ENCODE data around the gene TMEM51. TPM values are rescaled to one million over a fixed set of nuclear protein-coding genes. Genes with fewer than 3 reads are reported as not detected.

The TMEM51 gene
- polyA plus RNA-seq, 1 donor (not counting 4 experiments of a cell fraction or from before 2014, with no cell fraction given), result 12.9 TPM

DNA sequence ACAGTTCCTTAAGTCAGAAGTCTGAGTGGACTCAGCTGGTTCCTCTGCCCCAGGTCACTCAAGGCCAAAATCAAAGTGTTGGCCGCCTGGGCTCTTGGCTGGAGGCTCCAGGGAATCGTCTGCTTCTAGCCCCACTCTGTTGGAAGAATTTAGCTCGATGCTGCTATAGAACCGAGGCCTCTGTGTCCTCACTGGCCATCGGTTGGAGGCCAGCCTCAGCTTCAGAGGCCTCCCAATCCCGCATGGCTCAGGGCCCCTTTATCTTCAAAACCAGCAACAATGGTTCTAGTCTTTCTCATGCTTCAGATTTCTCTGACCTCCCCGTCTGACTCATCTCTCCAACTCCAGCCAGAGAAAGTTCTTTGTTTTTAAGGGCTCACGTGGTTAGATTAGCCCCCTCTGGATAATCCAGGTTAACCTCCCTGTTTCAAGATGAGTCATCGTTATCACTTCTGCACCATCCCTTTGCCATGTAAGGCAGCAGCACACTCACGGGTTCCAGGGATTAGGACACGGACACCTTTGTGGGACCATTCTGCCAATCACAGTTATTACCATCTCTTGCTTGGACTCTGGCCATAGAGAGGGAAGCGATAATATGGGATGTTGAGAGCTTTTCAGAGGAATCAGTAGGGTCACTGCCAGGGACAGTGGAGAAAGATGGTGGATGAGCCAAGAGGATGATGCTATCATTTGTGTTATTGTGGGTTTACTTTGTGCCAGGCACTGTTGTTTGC, 107.0 kb downstream of the TMEM51 start:
- Histone ChIP-seq H4K20me1 (ENCODE audit: control insufficient read depth, extremely low read depth, insufficient read depth, low read length) (no peaks in the 10 kb centered on the region), H3K79me2 (ENCODE audit: control insufficient read depth, insufficient read depth, low read length) (no peaks in the 10 kb centered on the region), H3K27ac (ENCODE audit: control insufficient read depth, insufficient read depth, low read length) (no peak overlapping the region), H3K4me2 (ENCODE audit: control insufficient read depth, extremely low read depth, insufficient read depth, low read depth, low read length) (peak overlapping the region; percentile 44), H3K4me1 (ENCODE audit: control insufficient read depth, extremely low read depth, insufficient read depth, low read length) (peaks cover 6% of the 10 kb centered on the region), H3K27me3 (ENCODE audit: control insufficient read depth, extremely low read depth, insufficient read depth, low read length) (no peaks in the 10 kb centered on the region), H3K9me3 (ENCODE audit: control insufficient read depth, low read depth, low read length) (no peaks in the 10 kb centered on the region), H3K36me3 (ENCODE audit: control insufficient read depth in 2 of 2, extremely low read depth in 1 of 2, insufficient read depth in 2 of 2, low read length in 2 of 2) (no peaks in the 10 kb centered on the region), H2AFZ (ENCODE audit: control insufficient read depth, low read length) (no peak overlapping the region), H3K9me1 (ENCODE audit: control insufficient read depth, extremely low read depth, insufficient read depth, low read length) (no peaks in the 10 kb centered on the region), H3K4me3 (ENCODE audit: control insufficient read depth in 2 of 3, extremely low read depth in 1 of 3, insufficient read depth in 2 of 3, low read depth in 1 of 3, low read length in 3 of 3) (no peak overlapping the region), H3K9ac (ENCODE audit: control insufficient read depth, extremely low read depth, insufficient read depth, low read length) (no peak overlapping the region)
- no peak for DNase-seq (ENCODE audit: low read depth, low spot score)
- TF ChIP-seq EZH2 (IDR thresholded peaks at IDR 0.05; ENCODE audit: low read length) (no peak), CTCF (optimal IDR thresholded peaks at IDR 0.05 in 1 of 3, IDR thresholded peaks at IDR 0.05 in 1 of 3, conservative IDR thresholded peaks at IDR 0.05 in 1 of 3; ENCODE audit: extremely low read depth in 1 of 3, insufficient read depth in 2 of 3, low read length in 3 of 3) (no peak)
- FAIRE-seq, result peak; percentile 9
- dilution Hi-C loops (cut with MboI; ENCODE audit: extremely low pct_ligation_motif_present, low sequenced_read_pairs), result no loop called here

GRCh38 chr1:15261155-15262002, 107.8 kb downstream of the TMEM51 start:
- no peak for DNase-seq (ENCODE audit: low read depth, low spot score)
- Histone ChIP-seq H3K9me1 (ENCODE audit: control insufficient read depth, extremely low read depth, insufficient read depth, low read length) (no peaks in the 10 kb centered on the region), H3K9ac (ENCODE audit: control insufficient read depth, extremely low read depth, insufficient read depth, low read length) (no peak overlapping the region), H4K20me1 (ENCODE audit: control insufficient read depth, extremely low read depth, insufficient read depth, low read length) (no peaks in the 10 kb centered on the region), H3K79me2 (ENCODE audit: control insufficient read depth, insufficient read depth, low read length) (no peaks in the 10 kb centered on the region), H3K27me3 (ENCODE audit: control insufficient read depth, extremely low read depth, insufficient read depth, low read length) (no peaks in the 10 kb centered on the region), H3K36me3 (ENCODE audit: control insufficient read depth in 2 of 2, extremely low read depth in 1 of 2, insufficient read depth in 2 of 2, low read length in 2 of 2) (no peaks in the 10 kb centered on the region), H3K4me1 (ENCODE audit: control insufficient read depth, extremely low read depth, insufficient read depth, low read length) (peaks cover 6% of the 10 kb centered on the region), H3K9me3 (ENCODE audit: control insufficient read depth, low read depth, low read length) (no peaks in the 10 kb centered on the region), H3K4me3 (ENCODE audit: control insufficient read depth in 2 of 3, extremely low read depth in 1 of 3, insufficient read depth in 2 of 3, low read depth in 1 of 3, low read length in 3 of 3) (peak overlapping the region in 1 of 3 experiments; percentile 41), H3K27ac (ENCODE audit: control insufficient read depth, insufficient read depth, low read length) (no peak overlapping the region), H3K4me2 (ENCODE audit: control insufficient read depth, extremely low read depth, insufficient read depth, low read depth, low read length) (peak overlapping the region; percentile 44), H2AFZ (ENCODE audit: control insufficient read depth, low read length) (peak overlapping the region; percentile 38)
- no peak for FAIRE-seq
- TF ChIP-seq EZH2 (IDR thresholded peaks at IDR 0.05; ENCODE audit: low read length) (no peak), CTCF (optimal IDR thresholded peaks at IDR 0.05 in 1 of 3, IDR thresholded peaks at IDR 0.05 in 1 of 3, conservative IDR thresholded peaks at IDR 0.05 in 1 of 3; ENCODE audit: extremely low read depth in 1 of 3, insufficient read depth in 2 of 3, low read length in 3 of 3) (no peak)
- dilution Hi-C loops (cut with MboI; ENCODE audit: extremely low pct_ligation_motif_present, low sequenced_read_pairs), result no loop called here

Measured in keratinocyte (primary cell).